ENCODE results near the gene DTWD2.
"Not testable (repeated sequence)": the region's sequence is repeated elsewhere in the genome, so short reads cannot be mapped to it uniquely, and the experiment has no call there.

GRCh38 chr5:118952306-118952705 lies 36.0 kb downstream of the DTWD2 start:
- TF ChIP-seq, protein P1, sequence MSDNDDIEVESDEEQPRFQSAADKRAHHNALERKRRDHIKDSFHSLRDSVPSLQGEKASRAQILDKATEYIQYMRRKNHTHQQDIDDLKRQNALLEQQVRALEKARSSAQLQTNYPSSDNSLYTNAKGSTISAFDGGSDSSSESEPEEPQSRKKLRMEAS (IDR thresholded peaks at IDR 0.05; ENCODE audit: low read depth) = not testable (repeated sequence)
- TF ChIP-seq, protein P2, sequence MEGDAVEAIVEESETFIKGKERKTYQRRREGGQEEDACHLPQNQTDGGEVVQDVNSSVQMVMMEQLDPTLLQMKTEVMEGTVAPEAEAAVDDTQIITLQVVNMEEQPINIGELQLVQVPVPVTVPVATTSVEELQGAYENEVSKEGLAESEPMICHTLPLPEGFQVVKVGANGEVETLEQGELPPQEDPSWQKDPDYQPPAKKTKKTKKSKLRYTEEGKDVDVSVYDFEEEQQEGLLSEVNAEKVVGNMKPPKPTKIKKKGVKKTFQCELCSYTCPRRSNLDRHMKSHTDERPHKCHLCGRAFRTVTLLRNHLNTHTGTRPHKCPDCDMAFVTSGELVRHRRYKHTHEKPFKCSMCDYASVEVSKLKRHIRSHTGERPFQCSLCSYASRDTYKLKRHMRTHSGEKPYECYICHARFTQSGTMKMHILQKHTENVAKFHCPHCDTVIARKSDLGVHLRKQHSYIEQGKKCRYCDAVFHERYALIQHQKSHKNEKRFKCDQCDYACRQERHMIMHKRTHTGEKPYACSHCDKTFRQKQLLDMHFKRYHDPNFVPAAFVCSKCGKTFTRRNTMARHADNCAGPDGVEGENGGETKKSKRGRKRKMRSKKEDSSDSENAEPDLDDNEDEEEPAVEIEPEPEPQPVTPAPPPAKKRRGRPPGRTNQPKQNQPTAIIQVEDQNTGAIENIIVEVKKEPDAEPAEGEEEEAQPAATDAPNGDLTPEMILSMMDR (IDR thresholded peaks at IDR 0.05) = not testable (repeated sequence)
- TF ChIP-seq CHD2 (IDR thresholded peaks at IDR 0.05; ENCODE audit: low read length, partially characterized antibody); RAD21 (IDR thresholded peaks at IDR 0.05; ENCODE audit: low read length); POLR2AphosphoS5 (IDR thresholded peaks at IDR 0.05; ENCODE audit: low read depth, low read length); MXI1 (IDR thresholded peaks at IDR 0.05; ENCODE audit: low read depth, low read length): not testable (repeated sequence)

Data from SK-N-SH (cell line).